Uterine smooth muscle cell (primary cell): Measurements from ENCODE around the gene EIF3B. TPM values are rescaled to one million over a fixed set of nuclear protein-coding genes. Genes with fewer than 3 reads are reported as not detected.

Experiments
- total RNA-seq: library from RNA; depleted of rRNA; stranded (reverse); fragments of >200 nt; gene quantifications from 2 replicates; pipeline ENCODE4 v1.2.3, GENCODE V29; 2014

EIF3B gene
- 210 and 289 TPM in 2 replicates for total RNA-seq

DNA sequence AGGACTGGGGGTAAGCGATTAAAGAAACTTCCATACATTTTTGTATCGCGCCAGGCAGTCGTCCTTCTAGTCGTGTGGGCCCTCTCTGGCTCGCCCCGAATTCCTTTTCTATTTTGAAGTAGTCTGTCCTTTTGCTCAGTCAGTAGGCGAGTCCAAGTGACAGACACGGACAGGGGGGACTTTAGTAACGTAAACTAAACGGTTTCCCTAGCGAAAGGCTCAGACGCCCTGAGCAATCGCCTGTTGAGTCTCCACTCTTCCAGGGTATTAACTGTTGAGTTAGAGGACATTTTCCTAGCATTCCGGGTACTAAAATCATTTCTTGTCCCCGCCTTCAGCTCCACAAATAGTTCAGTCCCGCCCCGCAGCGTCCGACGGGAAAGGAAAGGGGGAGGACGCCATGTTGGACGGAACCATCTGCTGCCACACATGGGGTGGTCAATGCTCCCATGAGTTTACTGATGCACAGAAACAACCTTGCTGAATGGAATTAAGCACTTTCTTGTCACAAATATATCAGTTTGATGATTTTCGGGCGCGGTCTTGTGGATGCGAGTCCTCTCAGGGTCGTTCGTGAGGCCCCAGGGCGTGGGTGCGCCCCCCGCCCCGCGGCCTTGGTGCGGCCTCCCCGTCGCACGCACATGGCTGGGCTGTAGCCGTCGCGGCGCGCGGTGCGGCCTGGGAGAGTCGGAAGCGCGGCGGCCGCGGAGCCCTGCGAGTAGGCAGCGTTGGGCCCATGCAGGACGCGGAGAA lies at the start of gene EIF3B:
TSS of gene EIF3B (plus strand) at position 642 of the 753 bp plus-strand sequence. CDS start at position 737, 95 bp downstream.

DNA sequence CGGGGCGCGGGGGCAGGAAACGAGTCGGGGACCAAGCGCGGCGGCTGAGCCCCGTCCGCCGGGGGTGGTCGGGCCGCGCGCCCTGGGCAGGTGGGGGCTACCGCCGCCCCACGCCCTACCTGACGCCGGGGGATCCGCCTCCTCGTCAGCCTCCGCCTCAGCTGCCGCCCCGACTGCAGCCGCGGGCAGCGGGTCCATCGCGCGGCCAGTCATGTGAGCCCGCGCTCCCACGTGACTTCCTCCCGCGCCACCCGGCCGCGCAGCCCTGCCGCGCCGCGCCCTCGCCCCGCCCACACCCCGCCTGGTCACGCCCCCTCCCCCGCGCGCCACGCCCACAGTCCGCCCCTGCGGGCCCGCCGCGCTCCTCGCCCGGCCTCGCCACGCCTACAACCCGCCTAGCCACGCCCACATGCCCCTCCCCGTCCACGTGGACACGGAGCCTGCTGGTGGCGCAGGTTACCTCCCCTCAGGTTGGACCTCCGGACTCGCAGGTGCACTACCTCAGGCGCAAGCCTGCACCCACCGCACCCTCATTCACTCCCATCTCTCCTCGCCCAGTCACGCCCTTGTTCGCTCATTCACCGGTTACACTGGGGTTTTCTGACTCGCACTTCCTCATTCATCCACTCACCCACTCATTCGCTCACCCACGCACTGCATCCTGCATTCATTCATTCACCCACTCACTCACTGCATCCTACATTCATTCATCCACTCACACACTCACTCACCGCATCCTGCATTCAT lies 40.2 kb upstream of the EIF3B start, which contains the start of gene SNX8:
TSS of gene SNX8 (minus strand) at position 233 of the 747 bp plus-strand sequence. CDS start at position 213, 20 bp downstream.

DNA sequence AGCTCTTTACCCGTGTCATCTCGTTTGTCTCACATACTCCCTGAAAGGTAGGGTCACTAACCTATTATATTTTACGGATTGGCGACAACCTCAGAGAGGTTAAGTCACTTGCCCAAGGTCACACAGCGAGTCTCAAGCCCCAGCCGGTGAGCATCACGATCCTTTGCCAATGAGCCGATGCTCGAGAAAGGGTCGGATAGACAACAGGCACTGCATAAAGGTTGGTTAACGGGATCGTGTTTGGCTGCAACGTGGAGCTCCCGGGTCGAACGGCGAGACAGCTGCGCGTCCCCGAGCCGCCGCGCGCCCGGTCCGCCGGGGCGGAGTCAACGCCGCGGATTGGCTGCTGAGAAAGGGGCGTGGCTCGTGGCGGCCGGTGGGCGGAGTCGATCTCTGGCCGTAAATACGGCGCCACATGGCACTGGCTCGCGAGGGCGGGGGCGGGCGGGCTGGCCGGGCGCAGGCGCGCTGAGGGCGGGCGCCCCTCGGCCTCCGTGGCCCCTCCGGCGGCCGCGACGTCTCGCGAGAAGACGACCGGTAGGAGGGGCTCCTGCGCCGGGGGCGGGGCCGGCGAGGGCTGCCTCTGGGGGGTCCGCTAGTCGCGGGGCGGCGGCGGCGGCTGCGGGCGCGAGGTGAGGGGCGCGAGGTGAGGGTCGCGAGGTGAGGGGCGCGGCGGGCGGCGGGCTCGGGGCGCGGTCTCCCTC lies 48.5 kb downstream of the EIF3B start, which contains the start of gene CHST12:
TSS of gene CHST12 (plus strand) at position 598 of the 704 bp plus-strand sequence. CDS start 29,029 bp downstream, outside the sequence.

Other genes starting within 250 kb of the EIF3B start
- 69.7 and 82.0 TPM in 2 replicates for gene MAD1L1, start 121.9 kb upstream of the EIF3B start, total RNA-seq
- 14.6 and 26.1 TPM in 2 replicates for gene MRM2, start 112.6 kb upstream of the EIF3B start, total RNA-seq
- 31.1 and 42.7 TPM in 2 replicates for gene NUDT1, start 112.6 kb upstream of the EIF3B start, total RNA-seq
- gene SNX8, start 40.4 kb upstream of the EIF3B start, total RNA-seq = 18.2 and 21.1 TPM in 2 replicates
- gene CHST12, start 48.8 kb downstream of the EIF3B start, total RNA-seq = 8.5 and 10.3 TPM in 2 replicates
- gene GRIFIN, start 121.6 kb downstream of the EIF3B start, total RNA-seq = not detected in 2 replicates
- gene LFNG, start 164.9 kb downstream of the EIF3B start, total RNA-seq = 4.4 and 6.1 TPM in 2 replicates
- gene BRAT1, start 200.7 kb downstream of the EIF3B start, total RNA-seq = 31.1 and 32.4 TPM in 2 replicates
- gene IQCE, start 204.2 kb downstream of the EIF3B start, total RNA-seq = 12.0 and 12.9 TPM in 2 replicates